H1 (cell line): ENCODE results near the gene ESYT1.

Experiments used
- CEBPB ChIP-seq: IDR thresholded peaks from 2 replicates; pipeline ENCODE4 v1.6.1; 2012; ENCODE audit warnings: low read depth, low read length
- CTCF ChIP-seq, 3 experiments: IDR thresholded peaks; 1 replicate in 2 of 3; 2 replicates in 1 of 3; pipeline versions ENCODE4 v1.5.1 to v1.6.1; 2011; ENCODE audit warnings: low read length in 3 of 3, mild to moderate bottlenecking in 3 of 3, inconsistent platforms in 2 of 3, low read depth in 1 of 3, moderate library complexity in 1 of 3; ENCODE audit not compliant: insufficient read depth in 1 of 3; ENCODE audit errors: control extremely low read depth in 1 of 3
- KDM1A ChIP-seq: fragments of 200-600, 300-600 bp; sonication (generic); IDR thresholded peaks from 2 replicates; pipeline ENCODE4 v1.7.1; 2016; ENCODE audit warnings: mild to moderate bottlenecking, low read length, borderline replicate concordance
- POLR2A ChIP-seq, 2 experiments: IDR thresholded peaks; 1 replicate in 1 of 2; 2 replicates in 1 of 2; pipeline ENCODE4 v1.6.1; 2011; ENCODE audit warnings: low read depth in 2 of 2, low read length in 2 of 2, mild to moderate bottlenecking in 2 of 2; ENCODE audit errors: control extremely low read depth in 1 of 2
- TF ChIP-seq, protein P1 (sequence below): IDR thresholded peaks from 2 replicates; pipeline ENCODE4 v1.6.1; 2011; ENCODE audit warnings: low read length, improper control_type of control experiment

- TF ChIP-seq POLR2A (IDR thresholded peaks at IDR 0.05; ENCODE audit: control extremely low read depth in 1 of 2, low read depth in 2 of 2, low read length in 2 of 2) (no peak), CTCF (IDR thresholded peaks at IDR 0.05; ENCODE audit: control extremely low read depth in 1 of 3, insufficient read depth in 1 of 3, low read depth in 1 of 3, low read length in 3 of 3) (no peak), CEBPB (no peak), KDM1A (no peak)
- TF ChIP-seq, protein P1, sequence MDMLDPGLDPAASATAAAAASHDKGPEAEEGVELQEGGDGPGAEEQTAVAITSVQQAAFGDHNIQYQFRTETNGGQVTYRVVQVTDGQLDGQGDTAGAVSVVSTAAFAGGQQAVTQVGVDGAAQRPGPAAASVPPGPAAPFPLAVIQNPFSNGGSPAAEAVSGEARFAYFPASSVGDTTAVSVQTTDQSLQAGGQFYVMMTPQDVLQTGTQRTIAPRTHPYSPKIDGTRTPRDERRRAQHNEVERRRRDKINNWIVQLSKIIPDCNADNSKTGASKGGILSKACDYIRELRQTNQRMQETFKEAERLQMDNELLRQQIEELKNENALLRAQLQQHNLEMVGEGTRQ = no peak
Observed at GRCh38 chr12:56126732-56127239, 1.3 kb upstream of the ESYT1 start.
